Body of pancreas (tissue), 4 donors: ENCODE results near the gene SPATA33.

Experiments
- CTCF ChIP-seq, 7 experiments: fragments of 450-650 bp in 4 of 7; fragments of 200-600 bp in 3 of 7; sonication (generic) in 3 of 7; IDR thresholded peaks; one replicate each; pipeline ENCODE4 v1.5.1; 2016 to 2019; ENCODE audit warnings: antibody characterized with exemption in 7 of 7
- POLR2A ChIP-seq, 3 donors: fragments of 450-650 bp; IDR thresholded peaks; one replicate each; pipeline ENCODE4 v1.6.1; 2016; ENCODE audit warnings: antibody characterized with exemption in 3 of 3, mild to moderate bottlenecking in 2 of 3

GRCh38 chr16:89716916-89717687 is 59.5 kb downstream of the SPATA33 start:
- TF ChIP-seq CTCF (IDR thresholded peaks at IDR 0.05) (no peak), POLR2A (IDR thresholded peaks at IDR 0.05) (no peak)
